Right lobe of liver (tissue), 4 donors: Measurements from ENCODE around the gene PRR20G.

Experiments
- POLR2A ChIP-seq: fragments of 450-650 bp; IDR thresholded peaks from one replicate; pipeline ENCODE4 v1.6.1; 2017; ENCODE audit warnings: antibody characterized with exemption, mild to moderate bottlenecking
- TF ChIP-seq, protein P1 (sequence below), 4 donors: fragments of 200-600 bp in 3 of 4; fragments of 450-650 bp in 1 of 4; IDR thresholded peaks; one replicate each; pipeline versions ENCODE4 v1.5.1 to v1.8.0; 2016 to 2022; ENCODE audit warnings: antibody characterized with exemption in 4 of 4, mild to moderate bottlenecking in 2 of 4
- donor health status: DM: no; HTN: no; CAD: no.
- donor health status: DM: no; HTN: no; CAD: no.
- donor health status: DM: no; HTN: yes; CAD: no.

DNA sequence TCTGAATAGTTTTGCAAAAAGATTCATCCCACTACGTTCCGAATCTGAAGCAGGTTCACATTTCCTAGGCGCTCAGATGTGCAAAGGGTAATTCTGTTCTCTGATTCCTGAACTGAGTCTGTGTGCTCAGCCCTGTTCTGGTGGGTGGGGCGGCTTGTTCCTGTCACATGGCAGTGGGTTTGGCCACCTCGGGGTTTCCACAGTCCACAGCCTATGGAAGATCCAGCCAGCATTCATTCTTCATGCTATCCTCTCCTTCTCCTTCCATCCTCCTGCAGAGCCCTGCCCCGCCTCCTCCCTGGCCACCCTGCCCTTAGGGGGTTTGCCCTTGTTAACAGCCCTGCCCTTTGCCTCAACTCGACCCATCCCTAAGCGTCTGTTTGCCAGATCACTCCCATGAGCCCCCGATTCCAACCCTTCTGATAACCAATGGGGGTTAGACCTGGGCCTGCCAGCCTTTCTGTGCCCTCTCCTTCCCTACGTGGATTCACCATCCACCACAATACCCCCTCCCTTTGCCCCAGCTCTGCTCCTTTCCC is 31.0 kb downstream of the PRR20G start:
- no peak for TF ChIP-seq POLR2A
- TF ChIP-seq, protein P1, sequence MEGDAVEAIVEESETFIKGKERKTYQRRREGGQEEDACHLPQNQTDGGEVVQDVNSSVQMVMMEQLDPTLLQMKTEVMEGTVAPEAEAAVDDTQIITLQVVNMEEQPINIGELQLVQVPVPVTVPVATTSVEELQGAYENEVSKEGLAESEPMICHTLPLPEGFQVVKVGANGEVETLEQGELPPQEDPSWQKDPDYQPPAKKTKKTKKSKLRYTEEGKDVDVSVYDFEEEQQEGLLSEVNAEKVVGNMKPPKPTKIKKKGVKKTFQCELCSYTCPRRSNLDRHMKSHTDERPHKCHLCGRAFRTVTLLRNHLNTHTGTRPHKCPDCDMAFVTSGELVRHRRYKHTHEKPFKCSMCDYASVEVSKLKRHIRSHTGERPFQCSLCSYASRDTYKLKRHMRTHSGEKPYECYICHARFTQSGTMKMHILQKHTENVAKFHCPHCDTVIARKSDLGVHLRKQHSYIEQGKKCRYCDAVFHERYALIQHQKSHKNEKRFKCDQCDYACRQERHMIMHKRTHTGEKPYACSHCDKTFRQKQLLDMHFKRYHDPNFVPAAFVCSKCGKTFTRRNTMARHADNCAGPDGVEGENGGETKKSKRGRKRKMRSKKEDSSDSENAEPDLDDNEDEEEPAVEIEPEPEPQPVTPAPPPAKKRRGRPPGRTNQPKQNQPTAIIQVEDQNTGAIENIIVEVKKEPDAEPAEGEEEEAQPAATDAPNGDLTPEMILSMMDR (IDR thresholded peaks at IDR 0.05), result no peak
